Glomerular endothelial cell (primary cell): ENCODE measurements around the gene ZNF512B. TPM values are rescaled to one million over a fixed set of nuclear protein-coding genes. Genes with fewer than 3 reads are reported as not detected.
"Not testable (repeated sequence)": the region's sequence is repeated elsewhere in the genome, so short reads cannot be mapped to it uniquely, and the experiment has no call there.

Source experiments
- DNase-seq: peaks from one replicate; pipeline ENCODE4 v3.0.0-alpha.2; 2011; ENCODE audit warnings: low read depth, low spot score; ENCODE audit errors: extremely low read depth
- total RNA-seq: library from RNA; depleted of rRNA; stranded (reverse); fragments of >200 nt; gene quantifications from 2 replicates; pipeline ENCODE4 v1.2.3, GENCODE V29; 2015

Gene ZNF512B
- total RNA-seq, 1 donor from 2014 or later = 24.3 TPM

DNA sequence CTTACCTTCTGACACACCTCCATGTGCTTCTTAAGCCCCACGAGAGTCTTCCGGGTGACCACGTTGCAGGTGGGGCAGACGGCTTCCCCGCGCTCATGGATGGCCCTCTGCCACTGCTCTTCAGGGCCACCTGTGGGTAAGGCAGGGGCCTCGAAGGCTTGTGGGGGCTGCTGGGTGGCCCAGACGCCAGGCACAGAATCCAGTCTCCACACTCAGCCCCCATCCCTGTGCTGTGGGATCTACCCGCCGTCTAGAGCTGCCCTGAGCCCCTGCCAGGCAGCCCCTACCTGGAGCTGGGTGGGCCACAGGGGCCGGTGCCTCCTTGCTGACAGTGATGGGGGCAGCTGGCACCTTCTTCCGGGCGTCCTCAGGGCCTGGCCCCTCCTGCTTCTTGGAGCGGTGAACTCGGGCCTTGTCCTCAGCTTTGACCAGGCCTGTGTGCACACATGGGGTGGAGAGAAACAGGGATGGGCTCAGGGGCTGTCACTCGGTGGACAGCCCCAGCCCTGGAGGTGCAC lies 5.9 kb downstream of the ZNF512B start:
- DNase-seq = no peak

DNA sequence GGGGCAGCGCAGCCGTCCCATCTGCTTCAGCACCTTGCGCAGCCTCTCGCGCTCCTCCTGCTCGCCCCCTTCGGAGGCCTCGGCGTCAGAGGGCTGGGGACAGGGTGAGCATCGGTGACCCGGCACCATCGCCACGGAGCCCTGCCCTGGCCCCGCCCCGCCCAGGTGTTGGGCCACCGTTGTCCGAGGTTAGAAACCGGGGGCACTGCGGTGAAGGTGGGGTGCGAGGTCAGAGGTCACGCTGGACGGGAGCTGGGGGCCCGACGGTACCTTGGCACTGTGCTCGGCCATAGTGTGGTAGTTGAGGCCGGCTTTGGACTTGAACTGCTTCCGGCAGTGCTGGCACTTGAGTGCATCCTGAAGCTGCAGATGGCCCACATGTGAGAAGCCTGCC lies 6.4 kb downstream of the ZNF512B start:
- no peak for DNase-seq

DNA sequence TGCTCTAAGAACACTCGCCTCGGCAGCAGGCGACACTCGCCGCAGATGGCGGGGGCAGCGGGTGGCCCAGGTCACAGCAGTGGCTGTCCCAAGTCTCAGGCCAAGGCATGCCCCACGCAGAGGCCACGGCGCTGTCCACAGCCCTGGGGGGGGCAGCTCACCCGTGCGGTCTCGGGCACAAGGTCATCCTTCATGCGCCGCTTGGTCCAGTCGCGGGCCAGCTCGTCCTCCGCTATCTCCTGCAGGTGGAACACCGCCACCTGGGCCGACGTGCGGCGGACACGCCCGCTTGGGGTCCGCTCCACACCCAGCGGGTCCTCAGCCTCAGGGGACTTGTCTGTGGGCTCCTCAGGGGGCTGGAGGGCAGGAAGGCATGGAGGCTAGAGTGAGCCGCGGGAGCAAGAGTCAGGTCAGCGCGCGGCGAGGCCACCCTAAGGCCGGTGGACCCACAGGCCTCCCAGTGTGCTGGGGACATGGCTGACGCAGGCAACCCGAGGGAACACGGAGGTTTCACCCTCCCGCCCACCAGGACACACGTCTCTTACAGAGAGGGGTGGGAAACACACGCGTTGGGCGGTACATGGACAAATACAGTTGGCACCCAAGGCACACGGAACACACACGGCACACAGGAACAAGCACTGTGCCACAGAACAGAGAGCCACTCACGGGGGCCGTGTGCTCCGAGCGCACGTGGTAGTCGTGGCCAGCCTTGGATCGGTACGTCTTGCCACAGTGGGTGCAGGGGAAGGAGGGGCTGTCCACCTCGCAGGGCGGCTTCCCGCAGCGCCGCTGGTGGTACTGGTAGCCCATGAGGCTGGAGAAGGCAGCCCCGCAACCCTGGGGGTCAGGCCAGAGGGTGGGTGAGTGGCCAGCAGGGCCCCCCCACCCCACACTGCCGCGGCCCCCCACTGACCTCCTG lies 7.0 kb downstream of the ZNF512B start:
- no peak for DNase-seq

DNA sequence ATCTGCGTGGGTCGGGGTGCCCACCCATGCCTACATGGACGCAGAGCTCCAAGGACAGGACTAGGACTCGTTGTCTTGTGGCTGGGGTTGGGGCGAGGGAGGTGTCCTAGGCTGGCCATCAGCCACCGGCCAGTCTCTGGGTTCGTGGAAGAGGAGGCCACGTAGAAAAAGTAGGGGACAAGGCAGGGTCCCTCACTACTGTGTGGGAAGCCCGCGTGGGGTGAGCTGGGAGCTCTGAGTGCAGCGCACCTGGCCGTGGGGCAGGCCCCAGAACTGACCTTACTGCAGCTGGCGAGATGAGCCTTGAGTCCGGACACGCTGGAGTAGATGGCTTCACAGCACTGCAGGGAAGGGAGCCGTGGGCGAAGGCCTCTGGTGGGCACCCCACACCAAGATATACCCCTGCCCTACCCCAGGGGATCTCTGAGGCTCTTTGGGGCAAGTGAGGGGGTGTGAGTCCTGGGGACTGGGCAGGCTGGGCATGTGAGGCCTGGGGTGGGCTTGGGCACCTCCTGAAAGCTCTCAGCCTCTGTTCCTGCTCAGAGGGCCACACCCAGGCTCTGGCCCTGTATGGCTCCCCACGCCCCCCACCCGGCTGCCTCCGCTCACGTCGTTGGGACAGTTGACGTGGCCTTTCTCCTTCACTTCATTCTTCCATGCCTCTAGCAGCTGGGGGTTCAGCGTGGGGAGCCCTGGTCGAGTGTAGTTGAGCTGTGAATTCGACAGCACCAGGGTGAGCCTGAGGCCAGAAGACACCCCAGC lies 7.9 kb downstream of the ZNF512B start:
- no peak for DNase-seq

DNA sequence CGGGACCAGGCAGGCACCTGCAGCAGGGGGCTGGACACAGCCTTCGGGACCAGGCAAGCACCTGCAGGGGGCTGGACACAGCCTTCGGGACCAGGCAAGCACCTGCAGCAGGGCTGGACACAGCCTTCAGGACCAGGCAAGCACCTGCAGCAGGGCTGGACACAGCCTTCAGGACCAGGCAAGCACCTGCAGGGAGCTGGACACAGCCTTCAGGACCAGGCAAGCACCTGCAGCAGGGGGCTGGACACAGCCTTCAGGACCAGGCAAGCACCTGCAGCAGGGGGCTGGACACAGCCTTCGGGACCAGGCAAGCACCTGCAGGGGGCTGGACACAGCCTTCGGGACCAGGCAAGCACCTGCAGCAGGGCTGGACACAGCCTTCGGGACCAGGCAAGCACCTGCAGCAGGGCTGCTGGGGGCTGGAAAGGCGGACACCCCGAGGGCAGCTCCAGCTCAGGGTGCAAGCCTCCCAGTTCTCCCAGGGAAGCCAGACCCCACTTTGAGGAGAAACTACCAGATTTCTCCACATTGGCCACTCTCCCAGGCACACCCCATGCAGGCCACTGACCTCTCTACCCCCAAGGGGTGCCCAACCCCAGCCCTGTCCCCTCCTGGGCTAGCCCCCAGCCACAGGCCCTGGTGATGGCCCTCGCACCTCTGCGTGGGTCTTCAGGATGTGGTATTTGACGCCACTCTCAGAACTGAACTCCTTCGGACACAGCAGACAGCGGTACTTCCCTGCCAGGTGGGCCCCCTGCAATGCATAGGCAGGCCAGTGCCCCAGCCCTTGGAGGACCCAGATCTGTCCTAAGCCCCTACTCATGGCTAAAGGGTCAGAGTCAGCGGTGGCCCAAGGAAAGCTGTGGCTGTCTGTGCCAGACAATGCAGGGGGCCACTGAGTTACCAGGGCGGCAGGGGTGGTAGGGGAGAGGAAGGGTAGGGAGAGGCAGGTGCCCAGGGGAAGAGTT lies 8.8 kb downstream of the ZNF512B start:
- DNase-seq = not testable (repeated sequence)

DNA sequence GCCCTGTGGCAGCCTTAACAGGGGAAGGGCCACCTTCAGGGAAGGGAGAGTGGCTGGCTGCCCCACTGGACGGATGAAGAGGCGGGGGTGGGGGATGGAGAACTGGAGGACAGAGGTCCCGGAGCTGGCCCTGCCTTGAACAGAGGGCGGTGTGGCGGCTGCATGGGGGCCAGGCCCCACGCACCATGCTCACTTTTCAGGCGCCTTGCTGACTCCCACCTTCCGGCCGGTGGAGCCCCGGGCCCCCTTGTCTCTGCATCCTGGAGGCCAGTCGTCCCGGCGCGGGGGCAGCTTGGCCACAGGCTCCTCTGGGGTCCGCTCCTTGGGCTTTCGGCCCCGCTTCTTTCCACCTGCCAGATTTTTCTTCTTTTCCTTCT lies 10.0 kb downstream of the ZNF512B start:
- no peak for DNase-seq

DNA sequence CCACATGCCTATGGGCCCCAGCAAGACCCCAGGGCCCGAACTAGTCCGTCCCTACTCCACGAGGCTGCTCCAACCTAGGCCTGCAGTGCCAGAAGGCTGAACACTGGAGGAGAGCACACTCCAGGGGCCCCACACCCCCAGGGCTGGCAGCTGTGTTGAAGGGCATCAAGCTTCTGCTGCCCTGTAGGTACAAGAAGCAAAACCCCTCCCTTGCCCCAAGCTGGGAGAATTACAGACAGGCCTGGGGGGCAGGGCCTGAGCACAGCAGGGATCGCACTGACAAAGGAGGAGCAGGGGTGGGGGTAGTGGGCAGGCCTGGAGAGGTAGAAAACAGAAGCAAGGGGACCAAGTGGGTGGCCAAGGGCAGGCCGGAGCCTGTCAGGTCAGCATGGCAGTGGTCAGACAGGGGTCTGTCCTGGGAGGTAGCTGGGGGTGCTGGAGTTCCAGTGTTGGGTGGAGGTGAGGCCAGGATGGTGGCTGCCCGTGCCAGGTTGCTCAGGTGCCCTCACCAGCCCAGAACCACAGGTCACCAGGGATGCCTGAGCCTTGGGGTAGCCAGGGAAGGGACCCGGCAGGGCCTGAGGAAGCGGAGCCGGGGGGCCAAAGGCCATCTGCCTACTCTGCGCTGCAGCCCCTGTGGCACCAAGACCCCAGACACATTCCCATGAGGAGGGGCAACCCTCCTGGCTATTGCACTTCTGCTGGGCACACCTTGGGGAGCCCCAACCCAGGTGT lies 10.6 kb downstream of the ZNF512B start:
- no peak for DNase-seq

DNA sequence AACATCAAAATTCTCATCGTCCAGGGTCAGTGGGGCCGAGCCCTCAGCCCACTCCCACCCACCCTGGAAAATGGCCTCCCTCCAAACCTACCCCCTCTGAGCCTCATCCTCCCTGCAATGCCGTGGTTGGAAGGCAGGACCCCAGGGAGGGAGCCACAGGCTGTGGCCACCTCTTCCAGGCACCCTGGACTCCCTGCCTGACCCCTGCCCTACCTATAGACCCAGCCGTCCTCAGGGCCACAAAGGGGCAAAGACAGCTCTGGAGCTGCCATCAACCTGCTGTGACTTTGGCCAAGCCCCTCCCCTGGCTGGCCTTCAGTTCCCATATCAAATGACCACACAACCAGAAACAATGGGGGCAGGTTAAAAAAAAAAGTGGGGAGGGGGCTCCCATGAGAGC lies 11.3 kb downstream of the ZNF512B start:
- DNase-seq = no peak

DNA sequence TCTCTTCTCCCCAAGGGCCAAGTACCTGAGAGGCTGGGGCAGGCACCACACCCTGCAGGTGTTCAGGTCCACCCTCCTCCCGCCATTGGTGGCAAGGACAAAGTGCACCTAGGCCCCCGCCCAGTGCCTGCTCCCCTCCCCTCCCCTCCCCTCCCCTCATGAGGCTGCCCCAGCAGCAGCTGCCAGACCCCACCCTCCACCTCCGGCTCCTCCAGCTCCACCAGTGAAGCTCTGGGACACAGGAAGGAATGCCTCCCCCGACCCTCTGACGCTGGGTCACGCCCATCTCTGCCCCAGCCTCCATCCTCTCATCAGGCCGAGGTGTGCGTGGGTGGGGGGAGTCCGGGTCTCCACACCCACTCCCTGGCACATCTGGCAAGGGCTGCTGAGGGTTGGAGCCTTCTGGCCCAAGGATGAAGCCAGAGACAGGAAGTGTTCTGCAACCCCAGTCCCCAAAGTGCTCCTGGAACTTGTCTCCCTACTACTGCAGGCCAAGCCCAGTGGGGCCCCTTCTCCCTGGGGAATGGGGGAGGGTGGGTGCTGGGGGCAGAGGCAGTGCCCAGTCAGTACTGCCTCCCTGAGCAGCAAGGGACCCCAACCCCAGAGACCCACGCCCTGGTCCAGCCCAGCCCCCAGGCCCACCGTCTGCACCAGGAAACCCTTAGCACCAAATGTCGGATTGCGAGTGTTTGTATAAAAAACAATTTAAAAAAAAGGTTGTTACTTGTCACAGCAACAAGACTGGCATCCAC lies 11.9 kb downstream of the ZNF512B start:
- DNase-seq = no peak

DNA sequence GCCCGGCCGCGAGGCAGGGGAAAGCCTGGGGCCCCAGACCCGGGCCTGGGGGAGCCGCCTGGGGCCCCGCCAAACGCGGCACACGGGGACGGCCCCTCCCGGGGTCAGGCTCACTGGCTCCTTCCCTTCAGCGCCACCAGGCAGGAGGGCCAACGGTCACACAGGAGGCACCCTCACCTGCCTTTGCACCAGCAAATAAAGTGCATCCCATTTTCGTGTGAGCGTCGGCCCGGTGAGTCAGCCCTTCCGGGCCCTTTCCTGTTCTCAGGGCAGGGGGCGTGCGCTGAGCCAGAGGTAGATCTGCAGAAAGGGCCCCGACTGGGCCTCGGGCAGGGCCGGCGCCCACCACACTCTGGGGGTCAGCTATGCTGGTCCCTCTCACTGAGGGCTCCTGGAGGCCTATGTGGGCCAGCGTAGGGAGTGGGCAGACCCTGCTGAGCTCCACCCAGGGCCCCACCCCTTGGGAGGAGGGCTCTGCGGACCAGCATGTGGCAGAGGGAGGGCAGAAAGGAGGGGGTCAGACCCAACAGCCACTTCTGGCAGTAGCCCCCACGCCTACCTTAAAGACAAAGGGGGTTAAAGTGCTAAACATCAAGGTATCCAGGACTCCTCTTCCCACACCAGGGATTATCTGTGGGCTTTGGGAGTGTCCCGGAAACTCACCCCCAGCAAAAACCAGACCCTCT lies 12.6 kb downstream of the ZNF512B start:
- DNase-seq = no peak

DNA sequence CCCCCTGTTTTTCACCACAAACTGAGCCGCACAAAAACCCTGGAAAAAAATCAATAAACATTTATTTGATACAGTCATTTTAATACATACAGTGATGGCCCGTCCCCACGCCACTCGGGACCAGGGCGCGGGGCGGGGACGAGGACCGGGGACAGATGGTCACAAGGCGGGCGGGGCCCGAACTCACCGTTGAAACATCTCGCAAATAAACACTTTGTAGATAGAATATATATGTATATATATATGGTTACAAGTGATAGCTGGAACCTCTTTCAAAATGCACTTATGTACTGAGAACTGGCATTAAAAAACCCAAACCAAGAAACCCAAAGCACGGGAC lies 13.1 kb downstream of the ZNF512B start:
- DNase-seq = no peak

DNA sequence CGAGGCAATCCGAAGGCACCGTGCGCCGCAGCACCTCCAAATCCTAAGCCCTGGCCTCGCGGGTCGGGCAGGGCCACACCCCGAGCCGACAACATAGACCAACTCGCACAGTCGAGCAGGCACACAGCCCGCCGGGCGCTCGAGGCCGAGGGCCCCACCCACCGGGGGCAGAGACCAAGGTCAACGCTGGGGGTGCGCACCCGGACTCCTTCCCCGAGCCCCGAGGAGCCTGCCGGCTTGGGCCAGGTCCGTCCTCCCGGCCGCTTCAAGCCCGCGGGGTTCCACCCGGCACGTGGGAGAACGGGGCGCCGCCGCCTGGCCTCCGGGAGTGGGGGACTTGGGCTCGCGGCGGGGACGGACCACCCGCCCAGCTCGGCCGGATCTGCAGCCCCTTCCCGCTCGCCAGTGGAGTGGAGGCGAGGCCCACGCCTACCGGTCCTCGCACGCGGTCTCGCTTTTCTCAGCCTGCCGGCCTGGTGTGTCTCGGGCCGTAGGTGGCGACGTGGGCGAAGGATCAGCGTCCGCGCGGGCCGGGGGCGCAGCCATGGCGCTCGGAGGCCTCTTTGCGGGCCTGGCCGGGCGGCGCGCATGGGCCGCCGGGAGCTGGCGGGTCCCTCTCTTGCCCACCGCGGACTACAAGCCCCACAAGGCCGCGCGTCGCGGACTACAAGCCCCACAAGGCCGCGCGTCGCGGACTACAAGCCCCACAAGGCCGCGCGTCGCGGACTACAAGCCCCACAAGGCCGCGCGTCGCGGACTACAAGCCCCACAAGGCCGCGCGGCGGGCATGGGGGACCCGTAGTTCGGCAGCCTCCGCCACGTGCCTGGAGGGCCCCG lies 13.7 kb downstream of the ZNF512B start, which contains the start of gene UCKL1:
Gene UCKL1, minus strand, starts transcription at position 590 of the 837 bp plus-strand sequence. Its CDS starts 44 bp downstream, at position 546.
- peak; percentile 39 for DNase-seq

DNA sequence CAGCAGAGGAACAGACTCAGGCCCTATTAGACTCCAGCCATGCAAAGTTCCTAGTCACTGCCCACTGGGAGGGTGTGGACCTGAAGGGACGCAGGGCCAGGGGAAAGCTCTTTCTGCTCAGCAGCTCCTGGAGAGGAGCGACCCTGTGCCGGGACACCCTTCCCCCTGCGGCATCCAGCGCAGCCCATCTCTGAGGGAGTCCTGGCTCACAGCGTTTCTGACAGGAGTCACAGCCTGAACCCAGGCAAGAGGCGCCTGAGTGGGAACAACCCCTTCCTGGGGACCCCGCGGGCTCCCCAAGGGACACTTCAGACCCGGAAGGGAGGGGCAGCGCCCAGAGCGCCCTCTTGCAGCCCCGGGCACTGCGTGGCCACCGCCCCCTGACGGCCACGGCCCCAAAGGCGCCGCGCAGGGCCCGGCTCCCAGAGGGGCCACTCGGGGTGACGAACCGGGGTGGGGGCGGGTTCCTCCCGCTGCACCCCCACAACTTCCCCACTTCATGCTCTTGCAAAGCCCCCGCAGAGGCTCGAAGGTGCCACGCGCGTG lies 14.4 kb downstream of the ZNF512B start:
- DNase-seq = no peak

DNA sequence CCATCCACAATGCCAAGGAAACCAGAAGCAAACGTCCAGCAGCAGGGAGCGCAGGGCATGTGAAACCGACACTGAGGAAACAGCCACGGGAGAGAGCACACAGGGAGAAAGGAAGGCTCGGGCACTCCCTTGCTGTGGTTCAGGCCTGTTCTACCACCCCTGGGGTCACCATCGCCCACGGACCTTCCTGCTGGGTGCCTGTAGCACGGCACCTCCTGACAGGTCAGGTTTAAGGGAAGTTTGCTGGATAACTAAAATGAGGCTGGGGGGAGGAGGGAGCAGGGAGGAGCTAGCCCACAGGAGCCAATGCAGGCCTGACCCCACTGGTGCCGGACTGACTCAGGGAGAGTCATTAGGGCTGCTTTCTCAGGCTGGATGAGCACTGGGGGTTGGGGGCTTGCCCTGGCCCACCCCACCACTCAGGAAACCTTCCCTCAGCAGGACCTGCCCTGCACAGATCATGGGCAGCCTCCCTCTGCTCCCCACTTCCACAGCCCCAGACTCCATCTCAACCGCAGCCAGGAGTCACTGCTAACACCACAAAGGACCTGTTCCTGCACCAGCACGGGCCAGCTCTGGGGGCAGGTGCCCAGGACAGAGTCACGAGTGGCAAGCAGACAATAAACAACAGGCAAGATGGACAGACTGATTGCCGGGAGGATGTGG lies 15.8 kb downstream of the ZNF512B start:
- no peak for DNase-seq

DNA sequence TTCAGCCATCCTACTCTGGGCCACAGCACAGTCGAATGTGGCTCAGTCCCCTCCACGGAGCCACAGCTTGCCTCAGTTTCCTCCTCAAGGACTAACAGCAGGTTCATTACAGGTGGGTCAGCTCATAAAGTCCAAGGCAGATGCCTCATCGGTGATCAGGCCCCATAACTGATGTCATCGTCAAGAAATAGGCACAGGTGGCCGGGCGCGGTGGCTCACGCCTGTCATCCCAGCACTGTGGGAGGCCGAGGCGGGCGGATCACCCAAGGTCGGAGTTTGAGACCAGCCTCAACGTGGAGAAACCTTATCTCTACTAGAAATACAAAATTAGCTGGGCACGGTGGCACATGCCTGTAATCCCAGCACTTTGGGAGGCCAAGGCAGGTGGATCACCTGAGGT lies 17.0 kb downstream of the ZNF512B start:
- no peak for DNase-seq

DNA sequence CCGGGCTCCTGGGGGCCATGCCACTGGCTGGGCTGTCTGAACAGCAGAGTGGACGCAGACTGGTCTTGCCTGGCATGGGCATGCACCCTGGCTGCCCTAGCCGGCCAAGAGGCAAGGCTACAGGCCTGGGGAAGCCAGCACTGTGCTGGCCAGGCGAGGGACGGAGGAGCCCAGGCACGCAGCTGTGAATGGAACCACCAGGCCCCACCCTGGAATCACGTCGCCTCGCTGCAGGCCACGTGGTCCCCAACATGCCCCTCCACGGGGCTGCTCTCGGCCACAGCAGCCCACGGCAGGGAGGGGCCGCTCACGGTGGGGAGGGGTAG lies 17.6 kb downstream of the ZNF512B start:
- no peak for DNase-seq
